ENCODE measurements around the gene CHST11.

- no peak for TF ChIP-seq CTCF (IDR thresholded peaks at IDR 0.05)
- no peak for TF ChIP-seq POLR2AphosphoS5 (IDR thresholded peaks at IDR 0.05)
These were observed 100.9 kb downstream of the CHST11 start for GRCh38 chr12:104557488-104558195.

All from sigmoid colon (tissue), 4 donors.